Activated effector memory CD4-positive, alpha-beta T cell treated with Interleukin-2 at 50 U/mL for 16 hours (primary cell): ENCODE results near the gene TRPC1.

ENCODE experiments used
- DNase-seq: peaks from one replicate; pipeline ENCODE4 v3.0.0-alpha.2; 2020

Gene TRPC1

GRCh38 chr3:142846779-142847577 is 123.1 kb downstream of the TRPC1 start:
- DNase-seq = no peak

DNA sequence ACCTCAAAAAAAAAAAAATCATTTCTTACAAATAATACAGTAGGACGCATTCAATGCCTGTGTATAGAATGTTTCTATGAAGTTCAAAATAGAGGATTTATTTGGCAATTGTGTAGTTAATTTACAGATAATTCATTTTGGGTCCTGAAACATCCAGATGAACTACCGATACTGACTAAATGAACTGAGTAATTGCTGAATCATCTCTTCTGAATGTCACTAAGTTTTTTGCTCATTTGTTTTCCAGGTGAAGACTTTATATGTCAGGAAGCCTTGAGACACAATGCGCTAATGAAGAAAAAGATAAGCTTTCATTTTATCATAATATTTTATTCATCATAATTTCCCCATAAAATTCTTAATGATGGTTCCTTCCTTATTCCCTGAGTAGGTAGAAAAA is 125.3 kb downstream of the TRPC1 start:
- no peak for DNase-seq

GRCh38 chr3:142850395-142851023 is 126.7 kb downstream of the TRPC1 start:
- DNase-seq = no peak

- no peak for DNase-seq
Observed at GRCh38 chr3:142852009-142852408, 128.2 kb downstream of the TRPC1 start.

DNA sequence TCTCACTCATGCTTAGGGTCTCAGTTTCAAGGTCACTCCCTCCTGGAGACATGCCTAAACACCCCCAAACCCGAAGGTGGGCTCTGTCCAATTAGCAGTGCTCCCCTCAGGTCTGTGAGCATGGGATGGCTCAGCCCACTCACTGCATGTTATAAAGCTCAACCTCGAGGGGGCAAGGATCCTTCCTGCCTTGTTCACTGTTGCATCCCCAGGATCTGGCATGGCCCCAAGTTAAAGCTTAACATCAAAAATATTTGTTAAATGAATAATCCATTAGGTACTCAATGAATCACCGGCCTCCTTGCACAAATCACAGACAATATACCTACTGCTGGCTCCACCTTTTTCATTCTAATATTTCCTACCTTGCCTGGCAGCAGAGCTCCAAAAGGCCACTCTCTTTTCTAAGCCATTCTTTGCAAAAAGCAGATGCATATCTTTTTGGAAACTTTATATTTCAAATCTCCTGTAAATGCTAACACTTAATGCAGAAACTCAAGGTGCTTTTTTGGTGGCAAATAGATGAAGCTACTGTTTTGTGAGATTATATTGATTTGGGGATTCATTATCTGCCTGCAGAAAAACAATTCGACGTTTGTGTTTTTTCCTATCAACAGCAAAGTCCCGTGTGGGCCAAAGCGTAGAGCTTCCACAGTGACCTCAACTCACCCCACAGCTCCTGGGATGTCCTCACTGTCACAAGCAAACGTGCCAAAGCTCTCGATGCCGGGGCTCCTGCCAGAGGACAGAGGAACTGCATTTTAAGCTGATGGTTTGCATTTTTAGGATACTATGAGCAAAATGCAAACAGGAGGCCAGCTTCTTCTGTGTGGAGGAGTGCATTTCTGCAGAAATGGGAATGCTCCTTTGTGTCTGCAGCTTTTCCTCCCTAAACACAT is 129.7 kb downstream of the TRPC1 start:
- no peak for DNase-seq

GRCh38 chr3:142857056-142857455 is 133.2 kb downstream of the TRPC1 start:
- DNase-seq = no peak
